Thoracic aorta (tissue), 2 donors: Measurements from ENCODE around the gene SNTG2. TPM values are rescaled to one million over a fixed set of nuclear protein-coding genes. Genes with fewer than 3 reads are reported as not detected.

Source experiments
- ATAC-seq: fragments of 150-250 bp; one replicate; pipeline ENCODE4 v1.8.0; 2017; ENCODE audit warnings: low read depth; ENCODE audit not compliant: insufficient number of reproducible peaks, low FRiP score
- DNase-seq: peaks from one replicate; pipeline ENCODE4 v3.0.0-alpha.2; 2020; ENCODE audit warnings: low spot score
- H3K27ac ChIP-seq, 2 donors: fragments of 200-600 bp; sonication (generic); 1 replicate in 1 of 2; 2 replicates in 1 of 2; pipeline ENCODE4 v1.5.1; 2016; ENCODE audit warnings: mild to moderate bottlenecking in 2 of 2, moderate library complexity in 2 of 2
- H3K27me3 ChIP-seq: fragments of 200-600 bp; sonication (generic); replicated peaks from 2 replicates; pipeline ENCODE4 v1.6.0; 2016; ENCODE audit warnings: mild to moderate bottlenecking; ENCODE audit not compliant: insufficient read depth
- H3K36me3 ChIP-seq: fragments of 200-600 bp; sonication (generic); one replicate; pipeline ENCODE4 v1.5.1; 2016
- H3K4me1 ChIP-seq, 2 donors: fragments of 200-600 bp; sonication (generic); 1 replicate in 1 of 2; 2 replicates in 1 of 2; pipeline versions ENCODE4 v1.5.1 to v1.6.0; 2016; ENCODE audit warnings: low read depth in 2 of 2, mild to moderate bottlenecking in 1 of 2; ENCODE audit not compliant: control insufficient read depth in 1 of 2
- H3K4me3 ChIP-seq: fragments of 200-600 bp; sonication (generic); 2 replicates; pipeline ENCODE4 v1.5.1; 2016; ENCODE audit warnings: mild to moderate bottlenecking
- H3K9me3 ChIP-seq: fragments of 200-600 bp; sonication (generic); 2 replicates; pipeline ENCODE4 v1.5.1; 2016
- total RNA-seq, 2 donors: library from RNA; depleted of rRNA; stranded (reverse); fragments of >200 nt; gene quantifications; one replicate each; pipeline versions ENCODE4 v1.1.0 to v1.2.3, GENCODE V29; 2016
- TF ChIP-seq, protein P1 (sequence below): fragments of 200-600 bp; sonication (generic); IDR thresholded peaks from one replicate; pipeline ENCODE4 v1.5.1; 2019; ENCODE audit warnings: antibody characterized with exemption

SNTG2 gene
- total RNA-seq, 2 donors from 2014 or later, result 8.9 to 18.6 TPM

DNA sequence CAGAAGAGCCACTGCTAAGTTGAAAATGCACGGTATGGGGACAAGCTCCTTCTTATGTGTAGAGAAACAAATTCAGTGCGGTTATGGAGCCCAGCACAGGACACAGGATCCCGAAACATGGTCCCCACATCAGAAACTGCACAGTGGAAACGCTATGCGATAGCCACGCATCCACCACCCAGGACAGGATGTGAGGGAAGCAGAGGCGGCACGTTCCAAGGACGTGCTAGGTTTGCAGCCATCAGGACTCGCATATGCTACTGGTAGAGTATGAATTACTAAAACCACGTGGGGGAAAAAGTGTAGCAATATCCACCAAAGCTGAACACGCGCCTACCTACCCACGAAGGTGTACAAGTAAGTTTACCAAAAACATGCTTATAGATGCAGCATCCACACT, 34.7 kb upstream of the SNTG2 start:
- DNase-seq (no peak), ATAC-seq (no peak)
- Histone ChIP-seq H3K36me3 (no peaks in the 10 kb centered on the region), H3K4me1 (no peaks in the 10 kb centered on the region), H3K27ac (no peak overlapping the region), H3K9me3 (no peaks in the 10 kb centered on the region), H3K27me3 (no peaks in the 10 kb centered on the region), H3K4me3 (no peak overlapping the region)
- TF ChIP-seq, protein P1, sequence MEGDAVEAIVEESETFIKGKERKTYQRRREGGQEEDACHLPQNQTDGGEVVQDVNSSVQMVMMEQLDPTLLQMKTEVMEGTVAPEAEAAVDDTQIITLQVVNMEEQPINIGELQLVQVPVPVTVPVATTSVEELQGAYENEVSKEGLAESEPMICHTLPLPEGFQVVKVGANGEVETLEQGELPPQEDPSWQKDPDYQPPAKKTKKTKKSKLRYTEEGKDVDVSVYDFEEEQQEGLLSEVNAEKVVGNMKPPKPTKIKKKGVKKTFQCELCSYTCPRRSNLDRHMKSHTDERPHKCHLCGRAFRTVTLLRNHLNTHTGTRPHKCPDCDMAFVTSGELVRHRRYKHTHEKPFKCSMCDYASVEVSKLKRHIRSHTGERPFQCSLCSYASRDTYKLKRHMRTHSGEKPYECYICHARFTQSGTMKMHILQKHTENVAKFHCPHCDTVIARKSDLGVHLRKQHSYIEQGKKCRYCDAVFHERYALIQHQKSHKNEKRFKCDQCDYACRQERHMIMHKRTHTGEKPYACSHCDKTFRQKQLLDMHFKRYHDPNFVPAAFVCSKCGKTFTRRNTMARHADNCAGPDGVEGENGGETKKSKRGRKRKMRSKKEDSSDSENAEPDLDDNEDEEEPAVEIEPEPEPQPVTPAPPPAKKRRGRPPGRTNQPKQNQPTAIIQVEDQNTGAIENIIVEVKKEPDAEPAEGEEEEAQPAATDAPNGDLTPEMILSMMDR, result no peak

DNA sequence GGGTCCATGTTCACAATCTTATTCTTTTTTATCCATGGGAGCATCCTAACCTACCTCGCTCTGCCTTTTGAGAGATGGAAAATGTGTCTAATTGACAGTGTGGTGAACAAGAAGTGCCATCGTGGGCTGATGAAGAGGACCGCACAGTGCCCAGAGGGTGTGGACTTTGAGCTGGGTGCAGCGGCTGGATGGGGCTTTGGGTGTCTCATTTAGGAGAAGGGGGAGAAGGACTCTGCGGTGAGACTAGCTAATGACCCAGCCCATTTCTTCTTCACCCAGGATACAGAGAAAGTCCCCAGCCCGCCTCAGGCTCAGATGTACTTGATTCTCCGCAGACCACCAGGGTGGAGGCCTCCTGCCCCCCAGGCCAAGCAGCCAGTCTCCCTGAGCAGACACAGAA, 33.7 kb upstream of the SNTG2 start:
- H3K27me3 ChIP-seq, result no peaks in the 10 kb centered on the region
- no peaks in the 10 kb centered on the region for H3K9me3 ChIP-seq
- ATAC-seq (no peak), DNase-seq (no peak)
- no peaks in the 10 kb centered on the region for H3K4me1 ChIP-seq
- H3K36me3 ChIP-seq, result no peaks in the 10 kb centered on the region
- TF ChIP-seq, protein P1, result no peak
- H3K27ac ChIP-seq, result no peak overlapping the region
- no peak overlapping the region for H3K4me3 ChIP-seq

DNA sequence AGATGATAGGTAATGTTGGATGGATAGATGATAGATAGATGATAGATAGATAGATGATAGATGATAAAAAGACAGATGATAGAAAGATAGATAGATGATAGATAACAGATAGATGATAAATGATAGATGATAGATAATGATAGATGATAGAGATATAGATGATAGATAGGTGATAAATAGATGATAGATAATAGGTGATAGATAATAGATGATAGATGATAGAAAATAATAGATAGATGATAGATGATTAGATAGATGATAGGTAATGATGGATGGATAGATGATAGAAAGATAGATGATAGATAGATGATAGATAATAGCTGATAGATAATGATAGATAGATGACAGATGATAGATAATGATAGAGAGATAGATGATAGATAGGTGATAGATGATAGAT, 31.0 kb upstream of the SNTG2 start:
- H3K4me3 ChIP-seq, result no peak overlapping the region
- no peak for ATAC-seq
- H3K4me1 ChIP-seq, result no peaks in the 10 kb centered on the region
- TF ChIP-seq, protein P1, result no peak
- no peak for DNase-seq
- no peaks in the 10 kb centered on the region for H3K36me3 ChIP-seq
- H3K9me3 ChIP-seq, result no peaks in the 10 kb centered on the region
- H3K27me3 ChIP-seq, result no peaks in the 10 kb centered on the region
- H3K27ac ChIP-seq, result no peak overlapping the region

DNA sequence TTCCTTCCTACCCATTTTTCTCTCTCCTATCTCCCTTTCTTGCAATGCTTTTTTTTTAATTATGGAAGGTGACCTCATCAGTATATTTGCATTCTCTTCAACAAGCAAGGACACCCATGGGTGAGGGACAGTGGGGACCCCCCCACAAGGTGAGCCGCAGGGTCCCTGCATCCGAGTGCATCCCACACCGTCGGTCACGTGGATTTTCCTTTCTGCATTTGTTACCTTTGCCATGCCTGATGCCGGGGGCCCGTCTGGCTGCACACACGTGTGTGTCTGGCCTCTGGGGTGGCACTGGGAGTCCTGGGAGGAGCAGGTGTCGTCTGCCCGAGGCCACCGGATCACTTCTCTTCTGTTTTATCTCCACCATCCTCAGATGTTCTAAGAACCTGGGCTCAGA, 30.1 kb upstream of the SNTG2 start:
- Histone ChIP-seq H3K27me3 (no peaks in the 10 kb centered on the region), H3K9me3 (no peaks in the 10 kb centered on the region), H3K36me3 (no peaks in the 10 kb centered on the region), H3K4me3 (no peak overlapping the region), H3K4me1 (no peaks in the 10 kb centered on the region), H3K27ac (no peak overlapping the region)
- ATAC-seq, result no peak
- TF ChIP-seq, protein P1, result no peak
- no peak for DNase-seq

DNA sequence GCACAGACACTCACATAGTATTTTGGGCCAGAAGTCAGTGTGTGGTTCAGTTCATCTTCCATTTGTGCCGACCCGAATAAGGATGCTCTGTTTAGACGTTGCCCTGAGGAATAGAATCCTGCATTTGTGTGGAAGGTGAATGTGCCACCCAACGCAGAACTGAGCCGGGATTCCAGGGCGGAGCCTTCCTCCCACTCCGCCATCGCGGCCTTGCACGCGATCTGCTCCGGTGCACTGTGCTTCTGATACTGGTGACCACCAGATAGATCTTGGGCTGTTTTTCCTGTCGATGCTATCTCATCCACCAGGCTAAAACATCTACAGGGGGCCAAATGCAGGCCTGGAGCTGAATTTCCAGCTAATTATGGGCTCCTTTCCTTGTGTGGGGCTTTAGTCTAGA, 29.6 kb upstream of the SNTG2 start:
- TF ChIP-seq, protein P1, result no peak

More for the DNA sequence above, 29.6 kb upstream of the SNTG2 start:
- H3K4me1 ChIP-seq, result no peaks in the 10 kb centered on the region
- ATAC-seq, result no peak
- H3K36me3 ChIP-seq, result no peaks in the 10 kb centered on the region
- H3K4me3 ChIP-seq, result no peak overlapping the region
- H3K27me3 ChIP-seq, result no peaks in the 10 kb centered on the region
- no peaks in the 10 kb centered on the region for H3K9me3 ChIP-seq
- H3K27ac ChIP-seq, result no peak overlapping the region
- DNase-seq, result no peak
